Bronchial epithelial cell (primary cell): ENCODE data around the gene LRIT1. TPM values are rescaled to one million over a fixed set of nuclear protein-coding genes. Genes with fewer than 3 reads are reported as not detected.
A peak's percentile ranks its signal among the peaks of the same experiment; 100 is the strongest.

Source experiments
- DNase-seq: peaks from one replicate; pipeline ENCODE4 v3.0.0-alpha.2; 2010; ENCODE audit warnings: low read depth
- FAIRE-seq: peaks from 2 replicates; lab custom pipeline; 2011; peaks lifted over from hg19 to GRCh38; lab: Jason Lieb, UNC
- H3K27me3 ChIP-seq: 2 replicates; pipeline ENCODE4 v1.5.1; 2011; ENCODE audit warnings: low read length; ENCODE audit not compliant: control insufficient read depth, insufficient read depth
- H3K36me3 ChIP-seq: 2 replicates; pipeline ENCODE4 v1.5.1; 2011; ENCODE audit warnings: low read length; ENCODE audit not compliant: control insufficient read depth, insufficient read depth
- H3K4me3 ChIP-seq: 2 replicates; pipeline ENCODE4 v1.5.1; 2011; ENCODE audit warnings: mild to moderate bottlenecking, low read depth, low read length, control low read depth
- CTCF ChIP-seq: IDR thresholded peaks from 2 replicates; pipeline ENCODE4 v1.5.1; 2011; ENCODE audit warnings: mild to moderate bottlenecking, moderate library complexity, low read length, control low read depth, inconsistent platforms; ENCODE audit not compliant: insufficient read depth, severe bottlenecking
- total RNA-seq: library from RNA; depleted of rRNA; stranded (reverse); fragments of >200 nt; gene quantifications from 2 replicates; pipeline ENCODE4 v1.2.1, GENCODE V29; 2014

The LRIT1 gene
- total RNA-seq, 1 donor from 2014 or later = not detected

DNA sequence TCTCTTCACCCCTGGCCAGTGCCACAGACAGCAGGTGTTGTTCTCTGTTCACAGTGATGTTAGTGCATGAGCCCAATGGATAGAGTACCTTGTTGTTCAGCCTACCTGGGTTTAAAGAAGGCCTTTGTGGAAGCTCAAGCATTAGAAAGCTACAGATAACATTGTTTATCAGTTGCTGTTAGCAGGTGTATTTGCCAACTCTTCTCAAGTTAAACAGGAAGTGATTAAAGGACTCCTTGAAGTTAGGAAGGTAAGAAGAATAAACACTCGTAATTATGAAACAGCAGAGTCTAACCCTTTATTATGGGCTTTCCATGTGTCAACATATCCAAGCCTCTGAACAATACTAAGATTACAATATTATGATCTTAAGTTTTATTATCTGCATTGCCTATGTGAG lies 29.4 kb upstream of the LRIT1 start:
- DNase-seq (peak; percentile 17), FAIRE-seq (no peak)
- H3K4me3 ChIP-seq = no peak overlapping the region
- no peak for TF ChIP-seq CTCF
- no peaks in the 10 kb centered on the region for H3K27me3 ChIP-seq
- no peaks in the 10 kb centered on the region for H3K36me3 ChIP-seq

DNA sequence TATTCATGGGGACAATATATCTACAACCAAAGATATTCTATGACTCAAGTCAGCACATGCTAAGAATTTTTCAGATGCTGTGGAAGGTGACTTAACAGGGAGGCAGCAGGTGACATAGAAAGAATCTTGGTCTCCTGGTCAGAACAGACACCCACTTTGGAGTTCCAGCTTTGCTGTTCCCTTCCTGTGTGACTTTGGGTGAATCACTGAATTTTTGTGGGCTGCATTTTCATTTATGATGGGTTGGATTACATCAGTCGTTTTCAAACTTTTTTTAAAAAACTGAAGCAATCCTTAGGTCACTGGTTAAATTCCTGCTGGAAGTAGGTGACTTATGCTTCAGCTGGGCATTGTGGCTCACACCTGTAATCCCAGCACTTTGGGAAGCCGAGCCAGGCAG lies 28.4 kb upstream of the LRIT1 start:
- no peak overlapping the region for H3K4me3 ChIP-seq
- no peaks in the 10 kb centered on the region for H3K27me3 ChIP-seq
- H3K36me3 ChIP-seq = no peaks in the 10 kb centered on the region
- FAIRE-seq (no peak), DNase-seq (peak; percentile 80)
- no peak for TF ChIP-seq CTCF

GRCh38 chr10:84269162-84269561 lies 27.8 kb upstream of the LRIT1 start:
- no peak for FAIRE-seq
- Histone ChIP-seq H3K4me3 (no peak overlapping the region), H3K36me3 (no peaks in the 10 kb centered on the region), H3K27me3 (no peaks in the 10 kb centered on the region)
- no peak for TF ChIP-seq CTCF
- no peak for DNase-seq

GRCh38 chr10:84267503-84268126 lies 26.3 kb upstream of the LRIT1 start:
- H3K4me3 ChIP-seq = no peak overlapping the region
- FAIRE-seq = peak; percentile 18
- peak; percentile 70 for TF ChIP-seq CTCF
- no peaks in the 10 kb centered on the region for H3K27me3 ChIP-seq
- peak; percentile 72 for DNase-seq
- no peaks in the 10 kb centered on the region for H3K36me3 ChIP-seq

DNA sequence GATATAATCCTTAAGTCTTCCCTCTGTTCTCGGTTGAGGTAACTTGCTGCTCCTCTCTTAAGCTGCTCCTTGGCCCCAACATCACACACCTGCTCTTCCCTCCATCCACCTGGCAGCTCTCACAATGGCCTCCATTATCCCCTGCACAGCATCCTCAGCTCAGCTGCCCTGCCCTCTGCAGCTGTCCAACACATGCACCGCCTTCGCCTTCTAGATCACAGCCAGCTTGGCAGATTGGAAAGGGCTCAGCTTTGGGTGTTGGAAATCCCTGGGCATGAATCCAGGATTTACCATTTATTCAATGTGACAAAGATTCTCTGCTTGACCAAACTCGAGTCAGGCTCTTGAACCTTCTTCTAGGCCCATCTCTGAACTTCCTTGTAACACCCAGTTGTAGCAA lies 24.1 kb upstream of the LRIT1 start:
- DNase-seq (no peak), FAIRE-seq (no peak)
- no peak for TF ChIP-seq CTCF
- no peaks in the 10 kb centered on the region for H3K27me3 ChIP-seq
- no peak overlapping the region for H3K4me3 ChIP-seq
- H3K36me3 ChIP-seq = no peaks in the 10 kb centered on the region

GRCh38 chr10:84264611-84265141 lies 23.3 kb upstream of the LRIT1 start:
- peak; percentile 94 for TF ChIP-seq CTCF

More at GRCh38 chr10:84264611-84265141, 23.3 kb upstream of the LRIT1 start:
- Histone ChIP-seq H3K36me3 (no peaks in the 10 kb centered on the region), H3K4me3 (no peak overlapping the region), H3K27me3 (no peaks in the 10 kb centered on the region)
- FAIRE-seq (peak; percentile 73), DNase-seq (peak; percentile 40)
